Adrenal gland (tissue), 12 donors: ENCODE results near the gene CAPN13. TPM values are rescaled to one million over a fixed set of nuclear protein-coding genes. Genes with fewer than 3 reads are reported as not detected.

Source experiments
- DNase-seq, 7 donors: peaks; one replicate each; pipeline ENCODE4 v3.0.0-alpha.2; 2019 to 2020
- H3K27ac ChIP-seq, 5 donors: fragments of 200-600 bp; sonication (generic) in 4 of 5; 1 replicate in 3 of 5; 2 replicates in 2 of 5; pipeline versions ENCODE4 v1.5.1 to v1.8.0; 2016 to 2020; ENCODE audit warnings: mild to moderate bottlenecking in 1 of 5
- H3K27me3 ChIP-seq: fragments of 200-600 bp; 2 replicates; pipeline ENCODE4 v1.8.0; 2021
- H3K36me3 ChIP-seq, 2 donors: fragments of 200-600 bp; replicated peaks in 1 of 2; 1 replicate in 1 of 2; 2 replicates in 1 of 2; pipeline versions ENCODE4 v1.5.1 to v1.8.0; 2018 to 2022
- H3K4me1 ChIP-seq, 2 donors: fragments of 200-600 bp; replicated peaks in 1 of 2; 1 replicate in 1 of 2; 2 replicates in 1 of 2; pipeline versions ENCODE4 v1.5.1 to v1.8.0; 2018 to 2021
- H3K4me3 ChIP-seq, 4 donors: fragments of 200-600 bp; sonication (generic) in 3 of 4; one replicate each; pipeline ENCODE4 v1.5.1; 2016 to 2018
- H3K9me3 ChIP-seq, 3 donors: fragments of 200-600 bp; sonication (generic) in 1 of 3; replicated peaks in 1 of 3; 1 replicate in 2 of 3; 2 replicates in 1 of 3; pipeline versions ENCODE4 v1.5.1 to v1.8.0; 2016 to 2021
- POLR2A ChIP-seq, 2 donors: fragments of 450-650 bp; IDR thresholded peaks; one replicate each; pipeline ENCODE4 v1.6.1; 2017; ENCODE audit warnings: antibody characterized with exemption in 2 of 2, mild to moderate bottlenecking in 2 of 2, moderate library complexity in 1 of 2
- whole genome bisulfite sequencing, 4 donors: extraction: QIAGEN DNeasy Blood & Tissue Kit in 2 of 4; methylation state at CpG; one replicate each; pipeline versions ENCODE4 v1.1.5 to v1.1.7; 2013 to 2017; 5-methylcytosine and 5-hydroxymethylcytosine counted together
- intact Hi-C, 2 donors: fragments of 100-400 bp; cut with DNase I; formaldehyde crosslinking; loops; one replicate each; pipeline versions ENCODE4 v1.14.1 to v1.15.0; 2022 to 2023
- polyA plus RNA-seq, 3 donors: library from polyadenylated mRNA; stranded (reverse); fragments of 200-250 nt in 2 of 3; fragments of 350-450 nt in 1 of 3; fragmentation: Illumina TruSeq in 1 of 3; extraction: RNeasy Lipid Tissue Mini Kit (QIAGEN cat#74804) in 1 of 3; gene quantifications; one replicate each; pipeline ENCODE4 v1.2.3, GENCODE V29; 2013 to 2014
- total RNA-seq, 9 donors: library from RNA; depleted of rRNA in 4 of 9; stranded (reverse); fragments of >200 nt in 4 of 9; fragments of 120-200 nt in 1 of 9; fragmentation: NEBNext Ultra II Directional in 1 of 9; extraction: Animal tissue kit (Norgen Biotek cat#: 25700) in 1 of 9; gene quantifications; one replicate each; pipeline versions ENCODE4 v1.1.0 to v1.2.4, GENCODE V29; 2013 to 2023
- TF ChIP-seq, protein P1 (sequence below), 6 experiments: fragments of 450-650 bp in 4 of 6; fragments of 200-600 bp in 2 of 6; sonication (generic) in 1 of 6; IDR thresholded peaks; 1 replicate in 5 of 6; 2 replicates in 1 of 6; pipeline versions ENCODE4 v1.5.1 to v1.8.0; 2016 to 2021; ENCODE audit warnings: antibody characterized with exemption in 6 of 6, mild to moderate bottlenecking in 2 of 6, moderate library complexity in 1 of 6
- donor health status: healthy with polysubstance abuse.
- donor health status: Bipolar disorder and iron deficiency.
- donor health status: DM: yes; HTN: yes; CAD: no.
- donor health status: DM: no; HTN: no; CAD: no.
- donor health status: DM: no; HTN: no; CAD: no.
- donor health status: DM: yes; HTN: yes; CAD: no.

The CAPN13 gene
- total and polyA plus RNA-seq, 12 donors, result 0.10 to 0.37 (median 0.23) TPM; not detected in 8

DNA sequence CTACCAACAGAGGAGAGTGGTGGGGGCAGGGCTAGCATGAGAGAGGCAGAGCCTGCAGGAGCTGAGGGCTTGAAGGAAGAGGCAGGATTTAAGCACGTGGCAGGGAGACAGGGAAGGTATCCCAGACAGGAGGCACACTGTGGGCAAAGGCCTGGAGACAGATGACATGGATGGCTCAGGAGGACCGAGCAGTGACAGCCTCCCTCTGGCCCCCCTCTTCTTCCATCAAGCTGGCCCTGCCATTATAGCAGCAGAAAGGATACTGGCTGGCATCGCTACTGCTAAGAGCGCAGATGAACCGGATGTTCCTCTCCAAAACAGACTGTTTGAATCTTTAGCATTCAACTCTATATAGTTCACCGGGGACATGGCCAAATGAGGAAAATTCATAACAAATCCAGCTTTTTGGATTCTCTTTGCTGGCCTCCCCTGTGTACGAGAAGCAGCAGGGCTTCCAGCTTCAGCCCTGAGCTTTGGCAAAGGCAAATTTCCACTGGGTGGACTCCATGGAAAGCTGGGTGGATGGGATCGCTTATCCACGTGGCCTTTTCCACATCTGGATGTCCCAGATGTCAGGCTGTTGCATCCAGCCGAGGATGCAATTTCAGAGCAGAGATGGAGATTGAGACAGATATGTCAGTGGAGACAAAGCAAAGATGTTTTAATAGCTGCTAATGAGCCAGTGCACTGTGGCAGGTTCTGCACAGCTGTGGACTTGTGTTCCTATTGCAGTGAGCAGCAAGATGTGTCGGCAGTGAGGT is 36.2 kb downstream of the CAPN13 start:
- Histone ChIP-seq H3K27me3 (no peaks in the 10 kb centered on the region), H3K27ac (no peak overlapping the region), H3K4me1 (no peaks in the 10 kb centered on the region), H3K9me3 (no peaks in the 10 kb centered on the region), H3K36me3 (no peaks in the 10 kb centered on the region), H3K4me3 (no peak overlapping the region)
- intact Hi-C loops, result no loop called here
- peak in 2 of 7 donors; percentile 5 to 35 for DNase-seq
- no peak for TF ChIP-seq POLR2A (IDR thresholded peaks at IDR 0.05)
- TF ChIP-seq, protein P1, sequence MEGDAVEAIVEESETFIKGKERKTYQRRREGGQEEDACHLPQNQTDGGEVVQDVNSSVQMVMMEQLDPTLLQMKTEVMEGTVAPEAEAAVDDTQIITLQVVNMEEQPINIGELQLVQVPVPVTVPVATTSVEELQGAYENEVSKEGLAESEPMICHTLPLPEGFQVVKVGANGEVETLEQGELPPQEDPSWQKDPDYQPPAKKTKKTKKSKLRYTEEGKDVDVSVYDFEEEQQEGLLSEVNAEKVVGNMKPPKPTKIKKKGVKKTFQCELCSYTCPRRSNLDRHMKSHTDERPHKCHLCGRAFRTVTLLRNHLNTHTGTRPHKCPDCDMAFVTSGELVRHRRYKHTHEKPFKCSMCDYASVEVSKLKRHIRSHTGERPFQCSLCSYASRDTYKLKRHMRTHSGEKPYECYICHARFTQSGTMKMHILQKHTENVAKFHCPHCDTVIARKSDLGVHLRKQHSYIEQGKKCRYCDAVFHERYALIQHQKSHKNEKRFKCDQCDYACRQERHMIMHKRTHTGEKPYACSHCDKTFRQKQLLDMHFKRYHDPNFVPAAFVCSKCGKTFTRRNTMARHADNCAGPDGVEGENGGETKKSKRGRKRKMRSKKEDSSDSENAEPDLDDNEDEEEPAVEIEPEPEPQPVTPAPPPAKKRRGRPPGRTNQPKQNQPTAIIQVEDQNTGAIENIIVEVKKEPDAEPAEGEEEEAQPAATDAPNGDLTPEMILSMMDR (IDR thresholded peaks at IDR 0.05), result no peak
- 77 to 85% (median 81%) methylated on average over 10 to 11 of the region's 11 CpGs for WGBS, 4 donors

- intact Hi-C loops, result no loop called here
- H3K27ac ChIP-seq, result no peak overlapping the region
- H3K9me3 ChIP-seq, result no peaks in the 10 kb centered on the region
- no peaks in the 10 kb centered on the region for H3K36me3 ChIP-seq
- H3K4me1 ChIP-seq, result no peaks in the 10 kb centered on the region
- no peak overlapping the region for H3K4me3 ChIP-seq
- peak in 2 of 7 donors; percentile 12 to 48 for DNase-seq
- WGBS, 4 donors, result 76 to 80% (median 78%) methylated on average over 10 of the region's 10 CpGs
- no peaks in the 10 kb centered on the region for H3K27me3 ChIP-seq
- no peak for TF ChIP-seq POLR2A (IDR thresholded peaks at IDR 0.05)
Measured at GRCh38 chr2:30769891-30770462, 37.3 kb downstream of the CAPN13 start.

DNA sequence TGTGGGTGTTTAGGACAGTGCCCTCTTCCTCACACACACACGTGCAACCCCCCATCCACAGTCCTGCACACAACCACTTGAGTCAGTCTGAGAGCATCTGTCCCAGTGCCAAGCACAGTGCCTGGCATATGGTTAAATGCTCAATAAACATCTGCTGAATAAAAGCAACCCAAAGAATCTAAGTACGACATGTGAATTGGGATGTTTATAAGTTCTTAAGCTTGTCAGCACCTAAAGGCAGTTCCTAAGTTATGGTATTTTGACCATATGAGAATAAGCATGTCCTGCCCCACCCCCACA is 37.8 kb downstream of the CAPN13 start:
- TF ChIP-seq POLR2A (IDR thresholded peaks at IDR 0.05), result no peak
- TF ChIP-seq, protein P1 (IDR thresholded peaks at IDR 0.05), result no peak
- H3K4me3 ChIP-seq, result no peak overlapping the region
- H3K27me3 ChIP-seq, result no peaks in the 10 kb centered on the region
- intact Hi-C loops, result no loop called here
- no peaks in the 10 kb centered on the region for H3K9me3 ChIP-seq
- H3K27ac ChIP-seq, result no peak overlapping the region
- peak in 1 of 7 donors; percentile 4 for DNase-seq
- 67 to 81% (median 75%) methylated on average over 2 of the region's 2 CpGs for WGBS, 4 donors
- no peaks in the 10 kb centered on the region for H3K4me1 ChIP-seq
- no peaks in the 10 kb centered on the region for H3K36me3 ChIP-seq

DNA sequence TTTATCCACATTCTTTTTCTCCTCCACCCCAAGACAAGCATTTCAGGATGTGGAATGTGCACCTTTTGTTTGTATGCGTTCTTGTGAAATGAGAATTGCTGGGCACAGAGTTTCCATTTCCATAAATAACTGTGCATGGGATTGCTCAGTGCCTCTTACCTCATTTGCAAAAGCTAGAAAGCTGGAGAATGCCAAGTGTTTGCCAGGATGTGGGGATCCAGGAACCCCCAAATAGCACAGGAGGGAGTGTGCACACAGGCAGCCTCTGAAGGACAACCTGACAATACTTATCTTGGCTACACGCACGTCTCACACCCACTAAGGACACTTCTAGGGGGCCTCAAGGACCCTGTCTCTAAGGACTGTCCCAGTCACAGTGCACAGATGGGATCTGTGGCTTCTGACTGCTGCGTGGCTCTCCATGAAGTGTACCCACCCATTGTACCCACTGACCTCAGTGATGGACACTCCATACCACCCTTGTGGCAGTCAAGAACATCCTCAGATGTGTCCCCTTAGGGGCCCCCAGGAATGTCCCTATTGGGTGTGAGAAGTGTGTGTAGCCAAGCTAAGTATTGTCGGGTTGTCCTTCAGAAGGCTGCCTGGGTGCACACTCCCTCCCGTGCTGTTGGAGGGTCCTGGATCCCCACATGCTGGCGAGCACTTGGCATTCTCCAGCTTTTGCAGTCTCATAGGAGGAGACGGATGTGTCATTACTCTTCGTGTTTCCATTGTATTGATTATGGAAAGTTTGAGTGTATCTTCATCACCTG is 38.4 kb downstream of the CAPN13 start:
- intact Hi-C loops, result no loop called here
- Histone ChIP-seq H3K4me3 (no peak overlapping the region), H3K36me3 (no peaks in the 10 kb centered on the region), H3K27ac (no peak overlapping the region), H3K9me3 (no peaks in the 10 kb centered on the region), H3K27me3 (no peaks in the 10 kb centered on the region), H3K4me1 (no peaks in the 10 kb centered on the region)
- TF ChIP-seq POLR2A (IDR thresholded peaks at IDR 0.05), result no peak
- TF ChIP-seq, protein P1 (IDR thresholded peaks at IDR 0.05), result no peak
- 59 to 73% (median 70%) methylated on average over 9 of the region's 9 CpGs for WGBS, 4 donors
- DNase-seq, result peak in 1 of 7 donors; percentile 25
